ENCODE results near the gene TUBB4A.
A peak's percentile ranks its signal among the peaks of the same experiment; 100 is the strongest.

The TUBB4A gene

DNA sequence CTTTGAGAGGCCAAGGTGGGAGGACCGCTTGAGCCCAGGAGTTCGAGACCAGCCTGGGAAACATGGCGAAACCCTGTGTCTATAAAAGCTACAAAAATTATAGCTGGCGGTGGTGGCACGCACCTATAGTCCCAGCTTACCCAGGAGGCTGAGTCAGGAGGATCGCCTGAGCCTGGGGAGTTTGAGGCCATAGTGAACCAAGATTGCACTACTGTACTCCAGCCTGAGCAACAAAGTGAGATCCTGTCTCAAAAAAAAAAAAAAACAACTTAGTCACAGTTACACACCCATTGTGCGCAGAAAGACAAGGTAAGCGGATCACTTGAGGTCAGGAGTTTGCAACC, 19.8 kb downstream of the TUBB4A start:
- Histone ChIP-seq H2AFZ (ENCODE audit: low read length) (peak overlapping the region; percentile 86), H3K9me3 (ENCODE audit: insufficient read depth, low read depth, low read length) (no peaks in the 10 kb centered on the region), H3F3A (ENCODE audit: low read depth) (no peaks in the 10 kb centered on the region), H3K4me3 (ENCODE audit: low read length, poor library complexity, severe bottlenecking) (peak overlapping the region; percentile 88), H3K4me1 (ENCODE audit: insufficient read depth, low read length, poor library complexity, severe bottlenecking) (peaks cover 18% of the 10 kb centered on the region), H3K4me2 (ENCODE audit: low read depth, low read length, poor library complexity, severe bottlenecking) (peak overlapping the region; percentile 89), H3K9ac (ENCODE audit: low read depth, low read length, poor library complexity, severe bottlenecking) (peak overlapping the region; percentile 95), H4K20me1 (ENCODE audit: insufficient read depth, low read length, poor library complexity, severe bottlenecking) (no peaks in the 10 kb centered on the region), H3K9me2 (replicated peaks; ENCODE audit: low read depth, low read length) (no peaks in the 10 kb centered on the region), H3K27me3 (ENCODE audit: insufficient read depth, low read length, poor library complexity, severe bottlenecking) (no peaks in the 10 kb centered on the region), H3K36me3 (ENCODE audit: insufficient read depth, low read length) (no peaks in the 10 kb centered on the region), H3K79me2 (ENCODE audit: insufficient read depth, low read length) (peaks cover 22% of the 10 kb centered on the region; the same call in 1 of the 2 replicates)
- no peak for TF ChIP-seq EZH2phosphoT487 (IDR thresholded peaks at IDR 0.05; ENCODE audit: borderline replicate concordance)
- TF ChIP-seq, protein P1, sequence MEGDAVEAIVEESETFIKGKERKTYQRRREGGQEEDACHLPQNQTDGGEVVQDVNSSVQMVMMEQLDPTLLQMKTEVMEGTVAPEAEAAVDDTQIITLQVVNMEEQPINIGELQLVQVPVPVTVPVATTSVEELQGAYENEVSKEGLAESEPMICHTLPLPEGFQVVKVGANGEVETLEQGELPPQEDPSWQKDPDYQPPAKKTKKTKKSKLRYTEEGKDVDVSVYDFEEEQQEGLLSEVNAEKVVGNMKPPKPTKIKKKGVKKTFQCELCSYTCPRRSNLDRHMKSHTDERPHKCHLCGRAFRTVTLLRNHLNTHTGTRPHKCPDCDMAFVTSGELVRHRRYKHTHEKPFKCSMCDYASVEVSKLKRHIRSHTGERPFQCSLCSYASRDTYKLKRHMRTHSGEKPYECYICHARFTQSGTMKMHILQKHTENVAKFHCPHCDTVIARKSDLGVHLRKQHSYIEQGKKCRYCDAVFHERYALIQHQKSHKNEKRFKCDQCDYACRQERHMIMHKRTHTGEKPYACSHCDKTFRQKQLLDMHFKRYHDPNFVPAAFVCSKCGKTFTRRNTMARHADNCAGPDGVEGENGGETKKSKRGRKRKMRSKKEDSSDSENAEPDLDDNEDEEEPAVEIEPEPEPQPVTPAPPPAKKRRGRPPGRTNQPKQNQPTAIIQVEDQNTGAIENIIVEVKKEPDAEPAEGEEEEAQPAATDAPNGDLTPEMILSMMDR (conservative IDR thresholded peaks at IDR 0.05; ENCODE audit: low read length) = no peak

DNA sequence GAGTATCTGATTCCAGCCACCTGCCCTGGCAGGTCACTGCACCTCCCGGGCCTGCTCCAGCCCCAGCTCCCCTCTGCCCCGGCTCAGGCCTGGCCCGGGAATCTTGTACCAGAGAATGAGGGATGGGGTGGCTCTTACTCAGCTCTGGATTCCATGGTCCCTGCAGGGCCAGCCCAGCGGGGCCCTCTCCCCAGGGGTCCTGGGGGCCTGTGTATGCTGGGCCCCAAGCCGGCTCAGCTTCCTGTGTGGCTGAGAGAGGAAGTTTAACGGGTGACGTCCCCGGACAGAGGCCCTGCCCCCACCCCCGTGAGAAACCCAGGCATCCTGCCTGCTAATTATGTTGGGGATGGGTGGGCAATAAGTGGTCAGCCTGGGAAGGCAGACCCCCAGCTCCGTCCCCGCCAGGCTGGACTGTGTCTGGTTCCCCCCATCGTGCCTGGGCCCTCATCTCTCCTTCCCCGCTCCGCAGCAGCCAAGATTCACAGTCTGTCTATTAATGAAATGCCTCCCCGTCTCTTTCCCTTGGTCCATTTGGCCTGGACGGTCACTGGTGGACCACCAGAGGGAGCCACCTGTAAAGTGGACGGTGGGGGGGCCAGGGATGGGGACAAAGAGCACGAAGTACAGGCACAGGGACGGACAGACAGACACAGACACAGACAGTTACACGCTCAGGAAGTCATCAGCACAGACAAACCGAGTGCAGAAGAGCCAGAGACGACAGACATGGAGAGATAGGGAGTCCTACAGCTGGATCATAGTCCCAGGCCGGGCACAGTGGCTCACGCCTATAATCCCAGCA, 20.4 kb downstream of the TUBB4A start, which contains the start of gene DENND1C:
Gene DENND1C, minus strand, starts transcription at position 247 of the 802 bp plus-strand sequence. Its CDS starts 92 bp downstream, at position 155.
- Histone ChIP-seq H3K9me3 (ENCODE audit: insufficient read depth, low read depth, low read length) (no peaks in the 10 kb centered on the region), H3F3A (ENCODE audit: low read depth) (no peaks in the 10 kb centered on the region), H3K36me3 (ENCODE audit: insufficient read depth, low read length) (no peaks in the 10 kb centered on the region), H3K4me1 (ENCODE audit: insufficient read depth, low read length, poor library complexity, severe bottlenecking) (peaks cover 18% of the 10 kb centered on the region), H3K4me3 (ENCODE audit: low read length, poor library complexity, severe bottlenecking) (peak within 1 kb of the TSS; percentile 88), H3K9ac (ENCODE audit: low read depth, low read length, poor library complexity, severe bottlenecking) (peak within 1 kb of the TSS; percentile 95), H4K20me1 (ENCODE audit: insufficient read depth, low read length, poor library complexity, severe bottlenecking) (no peaks in the 10 kb centered on the region), H3K4me2 (ENCODE audit: low read depth, low read length, poor library complexity, severe bottlenecking) (peak within 1 kb of the TSS; percentile 89), H3K27me3 (ENCODE audit: insufficient read depth, low read length, poor library complexity, severe bottlenecking) (no peaks in the 10 kb centered on the region), H3K79me2 (ENCODE audit: insufficient read depth, low read length) (peaks cover 22% of the 10 kb centered on the region; the same call in 1 of the 2 replicates), H3K9me2 (replicated peaks; ENCODE audit: low read depth, low read length) (no peaks in the 10 kb centered on the region), H2AFZ (ENCODE audit: low read length) (peak within 1 kb of the TSS; percentile 86)
- no peak for TF ChIP-seq EZH2phosphoT487 (IDR thresholded peaks at IDR 0.05; ENCODE audit: borderline replicate concordance)
- TF ChIP-seq, protein P1 (conservative IDR thresholded peaks at IDR 0.05; ENCODE audit: low read length) = peak; percentile 76

DNA sequence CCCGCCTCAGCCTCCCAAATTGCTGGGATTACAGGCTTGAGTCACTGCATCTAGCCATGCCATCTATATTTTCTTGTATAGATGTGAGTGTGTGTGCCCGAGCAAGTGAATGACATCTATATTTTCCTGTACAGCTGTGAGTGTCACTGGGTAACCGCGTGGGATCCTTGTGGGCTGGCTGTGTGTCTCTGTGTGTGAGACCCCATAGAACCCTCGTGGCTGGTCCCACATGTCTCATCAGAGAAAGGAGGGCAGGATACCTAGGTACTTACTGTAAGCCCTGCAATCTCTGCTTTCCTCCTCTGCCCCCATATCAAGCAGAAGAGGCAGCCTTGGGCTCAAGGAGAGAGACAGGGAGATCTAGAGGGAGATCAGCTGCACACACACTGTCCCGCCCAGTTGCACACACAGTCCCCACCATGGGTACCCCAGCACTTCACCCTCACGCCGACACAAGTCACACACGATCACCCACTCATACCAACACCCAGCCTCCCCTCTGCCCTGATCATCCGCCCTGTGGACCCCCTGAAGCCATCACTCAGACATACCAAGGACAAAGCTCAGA, 21.2 kb downstream of the TUBB4A start:
- Histone ChIP-seq H3K9me2 (replicated peaks; ENCODE audit: low read depth, low read length) (no peaks in the 10 kb centered on the region), H3K27me3 (ENCODE audit: insufficient read depth, low read length, poor library complexity, severe bottlenecking) (no peaks in the 10 kb centered on the region), H4K20me1 (ENCODE audit: insufficient read depth, low read length, poor library complexity, severe bottlenecking) (no peaks in the 10 kb centered on the region), H3K4me1 (ENCODE audit: insufficient read depth, low read length, poor library complexity, severe bottlenecking) (peaks cover 18% of the 10 kb centered on the region), H3K4me3 (ENCODE audit: low read length, poor library complexity, severe bottlenecking) (peak overlapping the region; percentile 88), H3K9ac (ENCODE audit: low read depth, low read length, poor library complexity, severe bottlenecking) (peak overlapping the region; percentile 95), H3K79me2 (ENCODE audit: insufficient read depth, low read length) (peaks cover 22% of the 10 kb centered on the region; the same call in 1 of the 2 replicates), H3K9me3 (ENCODE audit: insufficient read depth, low read depth, low read length) (no peaks in the 10 kb centered on the region), H2AFZ (ENCODE audit: low read length) (peak overlapping the region; percentile 86), H3F3A (ENCODE audit: low read depth) (no peaks in the 10 kb centered on the region), H3K36me3 (ENCODE audit: insufficient read depth, low read length) (no peaks in the 10 kb centered on the region), H3K4me2 (ENCODE audit: low read depth, low read length, poor library complexity, severe bottlenecking) (peak overlapping the region; percentile 89)
- TF ChIP-seq EZH2phosphoT487 (IDR thresholded peaks at IDR 0.05; ENCODE audit: borderline replicate concordance) = no peak
- TF ChIP-seq, protein P1 (conservative IDR thresholded peaks at IDR 0.05; ENCODE audit: low read length) = no peak
